Neural cell (in vitro differentiated cells): Measurements from ENCODE around the gene RASA1.

Source experiments
- POLR2AphosphoS5 ChIP-seq: IDR thresholded peaks from 2 replicates; pipeline ENCODE4 v1.6.1; 2012
- RAD21 ChIP-seq: fragments of 450-650 bp; conservative IDR thresholded peaks from 2 replicates; pipeline ENCODE4 v1.6.1; 2014; ENCODE audit warnings: antibody characterized with exemption, mild to moderate bottlenecking, moderate library complexity
- REST ChIP-seq: IDR thresholded peaks from 2 replicates; pipeline ENCODE4 v1.6.1; 2012; ENCODE audit warnings: borderline replicate concordance
- SMC3 ChIP-seq: fragments of 450-650 bp; conservative IDR thresholded peaks from 2 replicates; pipeline ENCODE4 v1.6.1; 2014; ENCODE audit warnings: antibody characterized with exemption, mild to moderate bottlenecking, moderate library complexity; ENCODE audit not compliant: poor library complexity
- TF ChIP-seq, protein P1 (sequence below): fragments of 450-650 bp; IDR thresholded peaks from 2 replicates; pipeline ENCODE4 v1.5.1; 2014; ENCODE audit warnings: antibody characterized with exemption, mild to moderate bottlenecking, moderate library complexity; ENCODE audit not compliant: poor library complexity, severe bottlenecking

DNA sequence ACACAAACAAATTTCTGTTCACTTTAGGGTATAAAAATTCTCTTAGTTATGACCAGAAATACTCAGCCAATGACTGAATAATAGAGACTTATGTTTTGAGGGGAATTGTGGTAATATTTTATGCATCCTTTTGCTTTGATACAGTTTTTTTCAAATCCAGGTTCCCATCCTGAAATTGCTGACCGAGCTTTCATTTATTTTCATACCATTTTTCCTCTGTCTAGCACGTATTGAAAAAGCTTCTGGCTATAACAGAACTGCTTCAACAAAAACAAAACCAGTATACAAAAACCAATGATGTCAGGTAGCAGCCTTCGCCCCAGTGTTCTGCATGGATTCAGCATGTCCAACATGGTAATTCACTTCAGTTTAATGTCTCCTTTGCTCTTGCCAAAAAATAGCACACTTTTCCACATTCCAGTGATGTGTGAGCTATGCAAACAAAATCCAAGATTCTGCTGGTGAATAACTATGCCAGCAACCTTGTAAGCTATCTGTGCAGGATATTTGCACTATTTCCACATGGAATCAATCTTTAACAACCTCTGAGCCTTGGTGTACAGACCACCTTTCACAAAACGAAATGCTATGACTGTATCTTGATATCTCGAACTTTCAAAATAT is 123.0 kb downstream of the RASA1 start:
- TF ChIP-seq SMC3 = no peak
- no peak for TF ChIP-seq POLR2AphosphoS5
- TF ChIP-seq RAD21 = no peak
- TF ChIP-seq, protein P1, sequence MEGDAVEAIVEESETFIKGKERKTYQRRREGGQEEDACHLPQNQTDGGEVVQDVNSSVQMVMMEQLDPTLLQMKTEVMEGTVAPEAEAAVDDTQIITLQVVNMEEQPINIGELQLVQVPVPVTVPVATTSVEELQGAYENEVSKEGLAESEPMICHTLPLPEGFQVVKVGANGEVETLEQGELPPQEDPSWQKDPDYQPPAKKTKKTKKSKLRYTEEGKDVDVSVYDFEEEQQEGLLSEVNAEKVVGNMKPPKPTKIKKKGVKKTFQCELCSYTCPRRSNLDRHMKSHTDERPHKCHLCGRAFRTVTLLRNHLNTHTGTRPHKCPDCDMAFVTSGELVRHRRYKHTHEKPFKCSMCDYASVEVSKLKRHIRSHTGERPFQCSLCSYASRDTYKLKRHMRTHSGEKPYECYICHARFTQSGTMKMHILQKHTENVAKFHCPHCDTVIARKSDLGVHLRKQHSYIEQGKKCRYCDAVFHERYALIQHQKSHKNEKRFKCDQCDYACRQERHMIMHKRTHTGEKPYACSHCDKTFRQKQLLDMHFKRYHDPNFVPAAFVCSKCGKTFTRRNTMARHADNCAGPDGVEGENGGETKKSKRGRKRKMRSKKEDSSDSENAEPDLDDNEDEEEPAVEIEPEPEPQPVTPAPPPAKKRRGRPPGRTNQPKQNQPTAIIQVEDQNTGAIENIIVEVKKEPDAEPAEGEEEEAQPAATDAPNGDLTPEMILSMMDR = no peak
- TF ChIP-seq REST = no peak
